ENCODE results near the gene OR5P2. TPM values are rescaled to one million over a fixed set of nuclear protein-coding genes. Genes with fewer than 3 reads are reported as not detected.

OR5P2 gene
- total RNA-seq (ENCODE audit: unreplicated experiment) = not detected
- long read RNA-seq = 0 reads

- no peaks in the 10 kb centered on the region for H3K9me3 Mint-ChIP-seq (ENCODE audit: unreplicated experiment)
- TF ChIP-seq, protein P1, sequence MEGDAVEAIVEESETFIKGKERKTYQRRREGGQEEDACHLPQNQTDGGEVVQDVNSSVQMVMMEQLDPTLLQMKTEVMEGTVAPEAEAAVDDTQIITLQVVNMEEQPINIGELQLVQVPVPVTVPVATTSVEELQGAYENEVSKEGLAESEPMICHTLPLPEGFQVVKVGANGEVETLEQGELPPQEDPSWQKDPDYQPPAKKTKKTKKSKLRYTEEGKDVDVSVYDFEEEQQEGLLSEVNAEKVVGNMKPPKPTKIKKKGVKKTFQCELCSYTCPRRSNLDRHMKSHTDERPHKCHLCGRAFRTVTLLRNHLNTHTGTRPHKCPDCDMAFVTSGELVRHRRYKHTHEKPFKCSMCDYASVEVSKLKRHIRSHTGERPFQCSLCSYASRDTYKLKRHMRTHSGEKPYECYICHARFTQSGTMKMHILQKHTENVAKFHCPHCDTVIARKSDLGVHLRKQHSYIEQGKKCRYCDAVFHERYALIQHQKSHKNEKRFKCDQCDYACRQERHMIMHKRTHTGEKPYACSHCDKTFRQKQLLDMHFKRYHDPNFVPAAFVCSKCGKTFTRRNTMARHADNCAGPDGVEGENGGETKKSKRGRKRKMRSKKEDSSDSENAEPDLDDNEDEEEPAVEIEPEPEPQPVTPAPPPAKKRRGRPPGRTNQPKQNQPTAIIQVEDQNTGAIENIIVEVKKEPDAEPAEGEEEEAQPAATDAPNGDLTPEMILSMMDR (IDR thresholded peaks at IDR 0.05; ENCODE audit: partially characterized antibody, unreplicated experiment) = no peak
- no peak for DNase-seq
- H3K36me3 Mint-ChIP-seq (ENCODE audit: unreplicated experiment) = no peaks in the 10 kb centered on the region
- no peak within 1 kb of the TSS for H3K27ac Mint-ChIP-seq (ENCODE audit: unreplicated experiment)
- H3K4me1 Mint-ChIP-seq (ENCODE audit: low read depth, unreplicated experiment) = no peaks in the 10 kb centered on the region
- no peak within 1 kb of the TSS for H3K4me3 Mint-ChIP-seq (ENCODE audit: unreplicated experiment)
- H3K27me3 Mint-ChIP-seq (ENCODE audit: unreplicated experiment) = no peaks in the 10 kb centered on the region
These were observed at the start of gene OR5P2 for GRCh38 chr11:7796842-7797241. OR5P2 (minus strand) TSS chr11:7796942; CDS start chr11:7796942, 0 bp downstream.

GRCh38 chr11:7846003-7846402 is 49.3 kb upstream of the OR5P2 start:
- no peaks in the 10 kb centered on the region for H3K27me3 Mint-ChIP-seq (ENCODE audit: unreplicated experiment)
- H3K9me3 Mint-ChIP-seq (ENCODE audit: unreplicated experiment) = no peaks in the 10 kb centered on the region
- no peak for DNase-seq
- no peaks in the 10 kb centered on the region for H3K36me3 Mint-ChIP-seq (ENCODE audit: unreplicated experiment)
- no peaks in the 10 kb centered on the region for H3K4me1 Mint-ChIP-seq (ENCODE audit: low read depth, unreplicated experiment)
- no peak overlapping the region for H3K27ac Mint-ChIP-seq (ENCODE audit: unreplicated experiment)
- TF ChIP-seq, protein P1 (IDR thresholded peaks at IDR 0.05; ENCODE audit: partially characterized antibody, unreplicated experiment) = no peak
- H3K4me3 Mint-ChIP-seq (ENCODE audit: unreplicated experiment) = no peak overlapping the region

DNA sequence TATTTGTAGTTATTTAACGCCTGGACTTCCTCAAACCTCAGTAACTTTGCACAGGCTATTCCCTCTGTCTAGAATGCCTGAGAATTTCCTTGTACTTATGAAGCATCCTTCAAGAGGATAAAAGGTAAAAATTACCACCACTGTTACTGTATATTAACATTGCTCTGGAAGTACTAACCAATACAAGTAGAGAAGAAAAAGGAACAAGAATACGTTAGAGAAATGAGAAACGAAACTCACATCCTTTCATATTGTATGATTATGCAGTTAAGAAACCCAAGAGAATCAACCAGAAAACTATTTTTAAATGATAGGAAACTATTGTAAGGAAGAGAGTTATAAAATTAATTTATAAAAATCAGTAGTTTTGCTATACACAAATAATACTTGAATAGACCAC is 48.2 kb upstream of the OR5P2 start:
- Mint-ChIP-seq H3K4me3 (ENCODE audit: unreplicated experiment) (no peak overlapping the region), H3K36me3 (ENCODE audit: unreplicated experiment) (no peaks in the 10 kb centered on the region), H3K27me3 (ENCODE audit: unreplicated experiment) (no peaks in the 10 kb centered on the region), H3K4me1 (ENCODE audit: low read depth, unreplicated experiment) (no peaks in the 10 kb centered on the region), H3K9me3 (ENCODE audit: unreplicated experiment) (no peaks in the 10 kb centered on the region), H3K27ac (ENCODE audit: unreplicated experiment) (no peak overlapping the region)
- DNase-seq = no peak
- TF ChIP-seq, protein P1 (IDR thresholded peaks at IDR 0.05; ENCODE audit: partially characterized antibody, unreplicated experiment) = no peak

DNA sequence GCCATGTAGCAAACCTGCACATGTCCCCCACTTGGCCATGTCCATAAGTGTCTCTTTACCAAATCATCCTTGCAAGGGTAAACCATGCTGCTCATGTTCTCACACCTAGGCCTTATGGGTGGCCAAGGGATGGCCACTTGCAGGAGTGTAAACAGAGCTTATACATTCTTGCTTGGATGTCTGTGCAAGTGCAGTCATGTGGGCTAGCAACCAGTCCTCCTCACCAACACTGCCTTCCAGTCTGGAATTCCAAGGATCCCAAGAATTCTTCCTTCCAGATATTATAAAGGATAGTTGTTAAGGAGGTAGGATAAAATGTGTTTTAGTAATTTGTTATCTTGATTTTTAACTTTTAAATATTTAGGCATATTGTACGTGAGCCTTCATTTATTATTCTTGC is 47.8 kb upstream of the OR5P2 start:
- Mint-ChIP-seq H3K4me3 (ENCODE audit: unreplicated experiment) (no peak overlapping the region), H3K4me1 (ENCODE audit: low read depth, unreplicated experiment) (no peaks in the 10 kb centered on the region), H3K36me3 (ENCODE audit: unreplicated experiment) (no peaks in the 10 kb centered on the region), H3K27me3 (ENCODE audit: unreplicated experiment) (no peaks in the 10 kb centered on the region), H3K9me3 (ENCODE audit: unreplicated experiment) (no peaks in the 10 kb centered on the region), H3K27ac (ENCODE audit: unreplicated experiment) (no peak overlapping the region)
- DNase-seq = no peak
- TF ChIP-seq, protein P1 (IDR thresholded peaks at IDR 0.05; ENCODE audit: partially characterized antibody, unreplicated experiment) = no peak

DNA sequence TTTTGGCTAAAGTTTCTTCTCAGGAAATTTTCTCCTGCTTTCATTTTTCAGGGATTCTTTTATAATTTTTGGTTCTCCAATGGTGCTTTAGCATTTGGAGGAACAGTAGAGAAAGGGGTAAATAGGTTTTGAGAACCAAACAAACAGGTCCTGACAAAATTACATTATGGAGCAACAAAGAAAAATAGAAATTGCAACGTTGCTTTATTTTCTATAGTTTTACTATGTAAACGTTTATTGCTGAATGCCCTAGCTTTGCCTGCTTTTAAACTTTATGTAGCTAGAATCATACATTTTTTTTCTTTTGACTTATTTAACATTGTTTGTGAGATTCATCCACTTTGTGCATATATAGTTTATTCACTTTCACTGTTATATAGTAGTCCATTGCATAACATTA is 43.8 kb upstream of the OR5P2 start:
- Mint-ChIP-seq H3K4me1 (ENCODE audit: low read depth, unreplicated experiment) (no peaks in the 10 kb centered on the region), H3K27me3 (ENCODE audit: unreplicated experiment) (no peaks in the 10 kb centered on the region), H3K36me3 (ENCODE audit: unreplicated experiment) (no peaks in the 10 kb centered on the region), H3K27ac (ENCODE audit: unreplicated experiment) (no peak overlapping the region), H3K9me3 (ENCODE audit: unreplicated experiment) (no peaks in the 10 kb centered on the region), H3K4me3 (ENCODE audit: unreplicated experiment) (no peak overlapping the region)
- TF ChIP-seq, protein P1 (IDR thresholded peaks at IDR 0.05; ENCODE audit: partially characterized antibody, unreplicated experiment) = no peak
- no peak for DNase-seq

All from glutamatergic neuron (in vitro differentiated cells).